Ascending aorta (tissue), 2 donors: ENCODE results near the gene MRPL32. TPM values are rescaled to one million over a fixed set of nuclear protein-coding genes. Genes with fewer than 3 reads are reported as not detected.

Source experiments
- DNase-seq, 2 donors: peaks; one replicate each; pipeline ENCODE4 v3.0.0-alpha.2; 2019; ENCODE audit warnings: low spot score in 2 of 2
- H3K27ac ChIP-seq, 2 donors: fragments of 200-600 bp; sonication (generic); one replicate each; pipeline ENCODE4 v1.5.1; 2016 to 2017; ENCODE audit warnings: mild to moderate bottlenecking in 1 of 2
- H3K27me3 ChIP-seq: fragments of 200-600 bp; sonication (generic); one replicate; pipeline ENCODE4 v1.5.1; 2017
- H3K36me3 ChIP-seq, 2 donors: fragments of 200-600 bp; sonication (generic); one replicate each; pipeline ENCODE4 v1.5.1; 2016
- H3K4me1 ChIP-seq, 2 donors: fragments of 200-600 bp; sonication (generic); one replicate each; pipeline ENCODE4 v1.5.1; 2016 to 2017; ENCODE audit warnings: mild to moderate bottlenecking in 1 of 2
- H3K4me3 ChIP-seq, 2 donors: fragments of 200-600 bp; sonication (generic); one replicate each; pipeline ENCODE4 v1.5.1; 2016 to 2017; ENCODE audit warnings: mild to moderate bottlenecking in 1 of 2
- H3K9me3 ChIP-seq, 2 donors: fragments of 200-600 bp; sonication (generic); one replicate each; pipeline ENCODE4 v1.5.1; 2016
- CTCF ChIP-seq, 3 experiments: fragments of 200-600 bp in 2 of 3; fragments of 450-650 bp in 1 of 3; sonication (generic) in 2 of 3; IDR thresholded peaks; one replicate each; pipeline ENCODE4 v1.5.1; 2016 to 2019; ENCODE audit warnings: antibody characterized with exemption in 3 of 3, mild to moderate bottlenecking in 1 of 3, moderate library complexity in 1 of 3
- intact Hi-C: fragments of 100-400 bp; cut with DNase I; formaldehyde crosslinking; loops from one replicate; pipeline ENCODE4 v1.15.1; 2023
- total RNA-seq: library from RNA; depleted of rRNA; stranded (reverse); fragments of >200 nt; gene quantifications from one replicate; pipeline ENCODE4 v1.1.0, GENCODE V29; 2016

The MRPL32 gene
- total RNA-seq, 1 donor from 2014 or later, result 24.3 TPM

GRCh38 chr7:42893346-42894240, 38.6 kb upstream of the MRPL32 start:
- Histone ChIP-seq H3K27me3 (no peaks in the 10 kb centered on the region), H3K9me3 (peaks cover 0 to 3% of the 10 kb centered on the region in 2 donors), H3K27ac (no peak overlapping the region), H3K36me3 (no peaks in the 10 kb centered on the region), H3K4me3 (no peak overlapping the region), H3K4me1 (peaks cover 0 to 6% of the 10 kb centered on the region in 2 donors)
- intact Hi-C loops, result no loop called here
- DNase-seq, result no peak
- no peak for TF ChIP-seq CTCF (IDR thresholded peaks at IDR 0.05)

- H3K9me3 ChIP-seq, result peaks cover 0 to 3% of the 10 kb centered on the region in 2 donors
- intact Hi-C loops, result no loop called here
- DNase-seq, result no peak
- H3K27ac ChIP-seq, result no peak overlapping the region
- H3K27me3 ChIP-seq, result no peaks in the 10 kb centered on the region
- no peaks in the 10 kb centered on the region for H3K36me3 ChIP-seq
- H3K4me3 ChIP-seq, result no peak overlapping the region
- no peaks in the 10 kb centered on the region for H3K4me1 ChIP-seq
- TF ChIP-seq CTCF (IDR thresholded peaks at IDR 0.05), result no peak
Observed at GRCh38 chr7:42900842-42901241, 31.3 kb upstream of the MRPL32 start.

- intact Hi-C loops, result no loop called here
- Histone ChIP-seq H3K27ac (no peak overlapping the region), H3K4me3 (no peak overlapping the region), H3K4me1 (no peaks in the 10 kb centered on the region), H3K36me3 (no peaks in the 10 kb centered on the region), H3K9me3 (no peaks in the 10 kb centered on the region), H3K27me3 (no peaks in the 10 kb centered on the region)
- TF ChIP-seq CTCF (IDR thresholded peaks at IDR 0.05), result no peak
- DNase-seq, result no peak
Observed at GRCh38 chr7:42902331-42902730, 29.8 kb upstream of the MRPL32 start.

- H3K27ac ChIP-seq, result no peak overlapping the region
- no peak for DNase-seq
Observed at GRCh38 chr7:42906181-42906580, 26.0 kb upstream of the MRPL32 start.

GRCh38 chr7:42907316-42907715, 24.9 kb upstream of the MRPL32 start:
- intact Hi-C loops, result no loop called here
- Histone ChIP-seq H3K36me3 (no peaks in the 10 kb centered on the region), H3K9me3 (no peaks in the 10 kb centered on the region), H3K4me3 (no peak overlapping the region), H3K27ac (no peak overlapping the region), H3K4me1 (peaks cover 7% of the 10 kb centered on the region in 2 donors), H3K27me3 (no peaks in the 10 kb centered on the region)
- TF ChIP-seq CTCF (IDR thresholded peaks at IDR 0.05), result no peak
- DNase-seq, result no peak

More at GRCh38 chr7:42906181-42906580, 26.0 kb upstream of the MRPL32 start:
- TF ChIP-seq CTCF (IDR thresholded peaks at IDR 0.05), result no peak
- intact Hi-C loops, result no loop called here
- no peaks in the 10 kb centered on the region for H3K9me3 ChIP-seq
- H3K4me1 ChIP-seq, result peaks cover 4 to 7% of the 10 kb centered on the region in 2 donors
- H3K4me3 ChIP-seq, result no peak overlapping the region
- no peaks in the 10 kb centered on the region for H3K27me3 ChIP-seq
- H3K36me3 ChIP-seq, result no peaks in the 10 kb centered on the region
